CD8-positive, alpha-beta memory T cell (primary cell): ENCODE results near the gene PXK. TPM values are rescaled to one million over a fixed set of nuclear protein-coding genes. Genes with fewer than 3 reads are reported as not detected.
A peak's percentile ranks its signal among the peaks of the same experiment; 100 is the strongest.
"Not testable (repeated sequence)": the region's sequence is repeated elsewhere in the genome, so short reads cannot be mapped to it uniquely, and the experiment has no call there.

ENCODE experiments used
- CTCF ChIA-PET: fragments of 350-600 bp; sonication (Branson Sonifier 250); formaldehyde crosslinking; loops from one replicate; lab custom pipeline; 2021; ENCODE audit warnings: antibody characterized with exemption; lab: Charles Lee
- POLR2A ChIA-PET: fragments of 350-600 bp; sonication (Branson Sonifier 250); formaldehyde crosslinking; loops from one replicate; lab custom pipeline; 2021; ENCODE audit warnings: antibody characterized with exemption; lab: Charles Lee
- DNase-seq, 5 donors: peaks; one replicate each; pipeline versions ENCODE4 v3.0.0 to v3.0.0-alpha.2; 2020 to 2022; ENCODE audit warnings: mixed read lengths in 1 of 5
- H3K27ac ChIP-seq: one replicate; pipeline ENCODE4 v1.7.0; 2013; ENCODE audit warnings: low read depth, mild to moderate bottlenecking, low read length, moderate library complexity
- H3K27me3 ChIP-seq: 2 replicates; pipeline ENCODE4 v1.7.0; 2013; ENCODE audit warnings: low read length, mild to moderate bottlenecking; ENCODE audit not compliant: insufficient read depth, poor library complexity, severe bottlenecking
- H3K36me3 ChIP-seq: 2 replicates; pipeline ENCODE4 v1.7.0; 2013; ENCODE audit warnings: mild to moderate bottlenecking, low read length, moderate library complexity; ENCODE audit not compliant: insufficient read depth
- H3K4me1 ChIP-seq: 2 replicates; pipeline ENCODE4 v1.7.0; 2013; ENCODE audit warnings: mild to moderate bottlenecking, low read length, moderate library complexity; ENCODE audit not compliant: insufficient read depth
- H3K4me3 ChIP-seq: 2 replicates; pipeline ENCODE4 v1.7.0; 2013; ENCODE audit warnings: mild to moderate bottlenecking, low read length
- H3K9me3 ChIP-seq: 2 replicates; pipeline ENCODE4 v1.7.0; 2013; ENCODE audit warnings: mild to moderate bottlenecking, low read length
- H3K27ac Mint-ChIP-seq, 8 donors: one replicate each; pipeline ENCODE4 v1.8.0; 2020 to 2021; ENCODE audit warnings: mixed read lengths in 8 of 8, mild to moderate bottlenecking in 6 of 8, inconsistent platforms in 3 of 8, moderate library complexity in 3 of 8
- H3K27me3 Mint-ChIP-seq, 2 donors: one replicate each; pipeline ENCODE4 v1.8.0; 2020 to 2021; ENCODE audit warnings: mixed read lengths in 2 of 2, mild to moderate bottlenecking in 1 of 2, moderate library complexity in 1 of 2
- H3K36me3 Mint-ChIP-seq, 3 donors: one replicate each; pipeline ENCODE4 v1.8.0; 2020 to 2021; ENCODE audit warnings: mixed read lengths in 3 of 3, inconsistent platforms in 1 of 3, mild to moderate bottlenecking in 1 of 3
- H3K4me1 Mint-ChIP-seq, 3 donors: one replicate each; pipeline ENCODE4 v1.8.0; 2020 to 2021; ENCODE audit warnings: mixed read lengths in 3 of 3, inconsistent platforms in 1 of 3, mild to moderate bottlenecking in 1 of 3
- H3K4me3 Mint-ChIP-seq, 7 donors: one replicate each; pipeline ENCODE4 v1.8.0; 2020 to 2021; ENCODE audit warnings: mixed read lengths in 7 of 7, mild to moderate bottlenecking in 6 of 7, moderate library complexity in 4 of 7, inconsistent platforms in 2 of 7
- H3K9me3 Mint-ChIP-seq, 5 donors: one replicate each; pipeline ENCODE4 v1.8.0; 2020 to 2022; ENCODE audit warnings: mixed read lengths in 5 of 5, mild to moderate bottlenecking in 3 of 5, moderate library complexity in 2 of 5, inconsistent platforms in 1 of 5
- polyA plus RNA-seq: library from polyadenylated mRNA; unstranded; fragments of 300-500 nt; fragmentation: Illumina TruSeq; gene quantifications from one replicate; pipeline ENCODE4 v1.2.3, GENCODE V29; 2021
- total RNA-seq, 2 experiments: library from RNA; stranded (reverse); gene quantifications; one replicate each; pipeline ENCODE4 v1.2.3, GENCODE V29; 2021

Gene PXK
- total and polyA plus RNA-seq, 3 experiments from 2014 or later = 24.8 to 27.8 (median 27.2) TPM

DNA sequence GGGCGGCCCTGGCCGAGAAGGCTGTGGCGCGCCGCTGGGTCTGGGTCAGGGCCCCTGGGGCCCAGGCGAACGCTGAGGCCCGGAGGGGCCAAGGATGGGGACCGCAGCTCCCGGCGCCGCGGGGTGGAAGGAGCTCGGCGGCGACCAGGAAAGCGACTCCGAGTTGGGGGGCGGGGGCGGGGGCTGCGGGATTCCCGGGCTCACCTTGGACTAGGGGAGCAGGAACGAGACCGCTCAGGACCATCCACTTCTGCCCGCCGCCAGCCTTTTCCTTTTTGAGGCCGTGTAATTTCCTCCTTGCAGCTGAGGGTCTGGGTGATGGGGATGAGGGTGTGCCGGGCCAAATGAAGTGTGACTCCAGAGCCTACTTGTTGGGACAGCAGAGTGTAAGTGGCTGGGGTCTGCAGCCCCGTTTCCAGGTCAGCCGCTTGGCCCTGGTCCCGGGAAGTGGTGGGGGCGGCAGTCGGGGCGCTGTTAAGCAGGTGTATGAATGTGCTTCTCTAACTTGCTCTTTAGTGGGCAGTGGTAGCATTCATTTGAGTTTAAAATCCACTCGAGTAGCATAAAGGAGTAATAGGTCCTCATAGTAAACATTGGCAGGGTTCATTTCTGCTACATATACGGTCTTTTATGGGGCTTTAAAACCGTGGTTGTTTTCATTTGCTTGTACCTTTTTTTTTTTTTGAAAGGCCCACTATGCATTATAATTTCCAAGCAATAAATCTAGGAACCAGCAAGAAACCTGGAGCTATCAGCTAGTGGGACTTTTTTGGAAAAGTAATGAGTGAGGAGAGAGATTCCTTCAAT is 717 bp downstream of the PXK start:
- Mint-ChIP-seq H3K4me1 (peaks cover 34 to 50% (median 45%) of the 10 kb centered on the region in 3 donors), H3K4me3 (peak overlapping the region; percentile 95 to 100 (median 100))
- H3K4me3 ChIP-seq = peak overlapping the region; percentile 76

DNA sequence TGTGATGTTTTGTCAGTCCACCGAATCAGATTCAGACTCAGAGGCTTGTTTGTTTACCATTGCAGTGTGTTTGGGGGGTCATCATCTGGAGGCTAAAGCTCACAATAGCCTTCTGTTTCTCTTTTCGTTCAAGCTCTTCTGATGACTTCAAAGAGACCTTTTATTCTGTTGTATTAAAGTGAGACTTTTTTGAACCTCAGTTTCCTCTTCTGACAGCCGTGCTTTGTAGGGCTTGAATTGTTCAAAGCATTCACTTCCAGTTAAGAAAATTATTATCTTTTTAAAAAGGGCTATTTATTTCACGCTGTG is 1.3 kb downstream of the PXK start:
- peak overlapping the region; percentile 76 for H3K4me3 ChIP-seq
- peaks cover 16% of the 10 kb centered on the region for H3K4me1 ChIP-seq
- Mint-ChIP-seq H3K27me3 (no peaks in the 10 kb centered on the region), H3K9me3 (no peaks in the 10 kb centered on the region), H3K27ac (peak overlapping the region in 7 of 8 donors; percentile 55 to 97 (median 94)), H3K36me3 (peaks cover 0 to 7% (median 2%) of the 10 kb centered on the region in 3 donors), H3K4me3 (peak overlapping the region; percentile 95 to 100 (median 100)), H3K4me1 (peaks cover 36 to 50% (median 47%) of the 10 kb centered on the region in 3 donors)
- CTCF ChIA-PET = interaction anchor here (0.7 to 2.1 kb wide), 6 partner anchors 12 to 158 kb away, joined by 3 to 17 read pairs (median 4); partner anchors contain the start of genes HTD2, KCTD6, PDHB and RPP14
- H3K27ac ChIP-seq = peak overlapping the region; percentile 3
- H3K9me3 ChIP-seq = no peaks in the 10 kb centered on the region
- no peak for DNase-seq
- H3K27me3 ChIP-seq = no peaks in the 10 kb centered on the region
- POLR2A ChIA-PET = no interaction called here
- no peaks in the 10 kb centered on the region for H3K36me3 ChIP-seq

More for the DNA sequence above, 717 bp downstream of the PXK start:
- peak overlapping the region; percentile 55 to 97 (median 95) for H3K27ac Mint-ChIP-seq
- Histone ChIP-seq H3K4me1 (peaks cover 16% of the 10 kb centered on the region), H3K27me3 (no peaks in the 10 kb centered on the region), H3K27ac (peak overlapping the region; percentile 3), H3K9me3 (no peaks in the 10 kb centered on the region), H3K36me3 (no peaks in the 10 kb centered on the region)
- POLR2A ChIA-PET = interaction anchor here (0.5 to 2.3 kb wide), 5 partner anchors 27 to 158 kb away, joined by 3 to 9 read pairs (median 3); partner anchors contain the start of genes HTD2 and KCTD6
- DNase-seq = peak in 3 of 5 donors; percentile 1 to 23 (median 2)
- H3K9me3 Mint-ChIP-seq = no peaks in the 10 kb centered on the region
- no peaks in the 10 kb centered on the region for H3K27me3 Mint-ChIP-seq
- peaks cover 0 to 5% (median 0%) of the 10 kb centered on the region in 3 donors for H3K36me3 Mint-ChIP-seq
- CTCF ChIA-PET = interaction anchor here (0.7 to 2.1 kb wide), 6 partner anchors 12 to 159 kb away, joined by 3 to 17 read pairs (median 4); partner anchors contain the start of genes HTD2, KCTD6, PDHB and RPP14

DNA sequence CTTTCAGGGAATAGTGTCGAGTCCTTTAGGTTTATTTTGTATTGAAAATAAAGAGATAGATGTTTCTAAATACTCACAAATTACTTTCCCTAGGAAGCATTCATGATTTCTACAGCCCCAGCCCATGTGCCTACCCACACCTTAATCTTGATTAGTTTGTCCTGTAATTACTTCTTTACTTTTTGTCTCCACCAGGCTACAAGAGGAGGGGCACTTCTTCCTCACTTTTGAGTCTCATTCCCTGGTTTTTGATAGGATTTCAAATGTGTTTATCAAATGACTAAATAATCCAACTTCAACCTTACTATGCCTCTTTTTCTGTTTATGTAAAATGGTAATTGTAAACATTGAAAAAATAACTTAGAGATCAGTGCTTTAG is 1.8 kb downstream of the PXK start:
- peak overlapping the region in 6 of 8 donors; percentile 9 to 94 (median 62) for H3K27ac Mint-ChIP-seq
- peak overlapping the region; percentile 95 to 100 (median 100) for H3K4me3 Mint-ChIP-seq
- POLR2A ChIA-PET = no interaction called here
- no peak overlapping the region for H3K27ac ChIP-seq
- no peaks in the 10 kb centered on the region for H3K9me3 Mint-ChIP-seq
- CTCF ChIA-PET = interaction anchor here (0.7 to 2.1 kb wide), 5 partner anchors 15 to 158 kb away, joined by 3 to 17 read pairs (median 5); partner anchors contain the start of genes HTD2, KCTD6 and RPP14
- no peaks in the 10 kb centered on the region for H3K36me3 ChIP-seq
- H3K9me3 ChIP-seq = no peaks in the 10 kb centered on the region
- H3K4me1 ChIP-seq = peaks cover 16% of the 10 kb centered on the region
- H3K27me3 ChIP-seq = no peaks in the 10 kb centered on the region
- H3K4me1 Mint-ChIP-seq = peaks cover 37 to 50% (median 49%) of the 10 kb centered on the region in 3 donors
- H3K36me3 Mint-ChIP-seq = peaks cover 0 to 10% (median 2%) of the 10 kb centered on the region in 3 donors
- DNase-seq = no peak
- H3K27me3 Mint-ChIP-seq = no peaks in the 10 kb centered on the region
- no peak overlapping the region for H3K4me3 ChIP-seq

DNA sequence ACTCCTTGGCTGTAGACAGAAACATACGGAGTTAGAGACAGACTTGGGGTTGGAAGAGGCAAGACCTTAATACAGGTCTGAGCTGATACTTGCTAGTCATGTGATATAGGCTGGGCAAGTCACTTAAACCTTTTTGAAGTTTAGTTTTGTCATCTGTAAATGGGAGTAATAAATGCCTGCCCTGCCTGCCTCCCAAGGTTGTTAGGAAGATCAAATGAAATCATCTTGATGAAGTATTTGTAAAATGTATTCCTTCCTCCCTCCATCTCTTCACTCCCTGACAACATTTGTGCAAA is 2.9 kb downstream of the PXK start:
- peak overlapping the region in 4 of 8 donors; percentile 1 to 66 (median 40) for H3K27ac Mint-ChIP-seq
- peak overlapping the region in 3 of 7 donors; percentile 9 to 100 (median 49) for H3K4me3 Mint-ChIP-seq
- H3K4me1 Mint-ChIP-seq = peaks cover 37 to 50% (median 49%) of the 10 kb centered on the region in 3 donors
- H3K27me3 Mint-ChIP-seq = no peaks in the 10 kb centered on the region
- Histone ChIP-seq H3K27ac (no peak overlapping the region), H3K4me1 (peaks cover 16% of the 10 kb centered on the region), H3K36me3 (no peaks in the 10 kb centered on the region), H3K4me3 (no peak overlapping the region), H3K27me3 (no peaks in the 10 kb centered on the region), H3K9me3 (no peaks in the 10 kb centered on the region)
- CTCF ChIA-PET = interaction anchor here (1.3 to 1.7 kb wide), 3 partner anchors 28 to 156 kb away, joined by 3 to 5 read pairs (median 4); partner anchors contain the start of gene KCTD6
- DNase-seq = no peak
- peaks cover 0 to 12% (median 2%) of the 10 kb centered on the region in 3 donors for H3K36me3 Mint-ChIP-seq
- POLR2A ChIA-PET = no interaction called here
- no peaks in the 10 kb centered on the region for H3K9me3 Mint-ChIP-seq

DNA sequence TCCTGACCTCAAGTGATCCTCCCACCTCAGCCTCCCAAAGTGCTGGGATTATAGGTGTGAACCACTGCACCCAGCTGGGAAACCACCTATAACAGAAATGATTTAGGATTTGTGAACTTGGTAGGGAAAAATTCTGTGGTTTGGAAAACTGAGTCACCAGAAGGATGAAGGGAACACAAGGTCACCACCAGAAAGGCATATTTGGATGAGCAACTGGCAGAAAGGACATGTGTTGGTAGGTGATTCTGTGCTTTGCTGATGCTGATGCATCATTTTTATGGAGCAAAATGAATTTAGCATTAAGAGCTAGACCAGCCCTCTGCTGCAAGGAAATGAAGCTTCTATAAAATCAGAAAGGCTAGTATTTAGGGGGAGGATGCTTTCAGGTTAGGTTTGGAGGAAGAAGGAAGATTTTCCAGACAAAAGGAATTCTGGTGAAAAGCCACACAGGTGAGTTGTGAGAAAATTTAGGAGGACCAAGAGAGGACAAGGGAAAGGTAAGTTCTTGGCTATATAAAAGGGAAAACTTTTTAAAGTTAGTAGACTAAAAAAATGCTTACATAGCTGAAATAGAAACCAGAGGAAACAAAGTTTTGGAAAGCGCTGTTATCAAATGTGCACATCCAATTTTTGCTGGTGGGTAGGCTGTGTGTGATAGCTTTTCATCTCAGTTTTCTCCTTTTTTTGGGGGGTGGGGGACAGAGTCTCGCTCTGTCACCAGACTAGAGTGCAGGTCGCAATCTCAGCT is 3.6 kb downstream of the PXK start:
- Mint-ChIP-seq H3K36me3 (peaks cover 0 to 17% (median 6%) of the 10 kb centered on the region in 3 donors), H3K4me1 (peaks cover 38 to 54% (median 46%) of the 10 kb centered on the region in 3 donors), H3K9me3 (no peaks in the 10 kb centered on the region), H3K4me3 (no peak overlapping the region), H3K27ac (no peak overlapping the region), H3K27me3 (no peaks in the 10 kb centered on the region)
- ChIA-PET POLR2A (no interaction called here), CTCF (interaction anchor here (0.7 to 1.7 kb wide), 3 partner anchors 29 to 155 kb away, joined by 3 to 5 read pairs (median 4); partner anchors contain the start of genes HTD2, KCTD6 and RPP14)
- H3K9me3 ChIP-seq = no peaks in the 10 kb centered on the region
- no peaks in the 10 kb centered on the region for H3K27me3 ChIP-seq
- no peak overlapping the region for H3K27ac ChIP-seq
- no peak overlapping the region for H3K4me3 ChIP-seq
- H3K36me3 ChIP-seq = no peaks in the 10 kb centered on the region
- peaks cover 16% of the 10 kb centered on the region for H3K4me1 ChIP-seq
- no peak for DNase-seq

DNA sequence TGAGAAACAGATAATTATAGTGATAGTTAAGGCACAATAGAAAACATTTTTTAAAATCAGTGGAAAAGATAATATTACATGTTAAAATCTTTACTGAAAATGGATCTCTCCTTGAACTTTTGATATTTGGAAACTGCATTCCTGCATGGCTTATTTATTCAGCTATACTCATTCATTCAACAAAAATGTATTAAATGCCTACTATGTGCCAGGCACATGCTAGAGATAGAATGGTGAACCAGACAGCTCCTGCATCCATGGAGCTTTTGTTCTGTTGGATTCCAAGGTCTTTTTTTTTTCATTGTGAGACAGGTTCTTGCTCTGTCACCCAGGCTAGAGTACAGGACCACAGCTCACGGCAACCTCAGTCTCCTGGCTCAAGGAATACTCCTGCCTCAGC is 4.5 kb downstream of the PXK start:
- DNase-seq = no peak
- no peaks in the 10 kb centered on the region for H3K9me3 ChIP-seq
- Mint-ChIP-seq H3K27ac (no peak overlapping the region), H3K4me1 (peaks cover 35 to 51% (median 42%) of the 10 kb centered on the region in 3 donors), H3K9me3 (no peaks in the 10 kb centered on the region), H3K36me3 (peaks cover 0 to 21% (median 6%) of the 10 kb centered on the region in 3 donors), H3K4me3 (no peak overlapping the region), H3K27me3 (no peaks in the 10 kb centered on the region)
- ChIA-PET CTCF (interaction anchor here (0.7 to 2.0 kb wide), 3 partner anchors 23 to 154 kb away, joined by 3 to 5 read pairs (median 4); partner anchors contain the start of genes HTD2 and RPP14), POLR2A (no interaction called here)
- no peaks in the 10 kb centered on the region for H3K27me3 ChIP-seq
- H3K4me1 ChIP-seq = peaks cover 11% of the 10 kb centered on the region
- no peak overlapping the region for H3K4me3 ChIP-seq
- H3K36me3 ChIP-seq = no peaks in the 10 kb centered on the region
- H3K27ac ChIP-seq = no peak overlapping the region

DNA sequence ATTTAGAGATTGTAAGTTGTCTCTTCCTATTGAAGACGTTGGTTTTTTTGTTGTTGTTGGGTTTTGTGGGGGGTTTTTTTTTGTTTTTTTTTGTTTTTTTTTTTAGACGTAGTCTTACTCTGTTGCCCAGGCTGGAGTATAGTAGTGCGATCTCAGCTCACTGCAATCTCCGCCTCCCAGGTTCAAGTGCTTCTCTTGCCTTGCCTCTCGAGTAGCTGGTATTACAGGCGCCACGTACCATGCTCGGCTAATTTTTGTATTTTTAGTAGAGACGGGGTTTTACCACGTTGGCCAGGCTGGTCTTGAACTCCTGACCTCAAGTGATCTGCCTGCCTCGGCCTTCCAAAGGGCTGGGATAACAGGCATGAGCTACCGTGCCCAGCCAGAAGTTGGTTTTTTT is 6.5 kb downstream of the PXK start:
- POLR2A ChIA-PET = interaction anchor here (0.6 kb wide), 1 partner anchor 164 kb away, joined by 3 read pairs; no protein-coding TSS in a partner anchor
- CTCF ChIA-PET = interaction anchor here (0.9 to 2.0 kb wide), 2 partner anchors 11 to 33 kb away, joined by 4 to 5 read pairs; partner anchors contain the start of genes HTD2 and RPP14
- Mint-ChIP-seq H3K27ac (peak overlapping the region in 2 of 8 donors; percentile 47 to 69), H3K36me3 (peaks cover 0 to 28% (median 14%) of the 10 kb centered on the region in 3 donors), H3K4me1 (peaks cover 31 to 51% (median 38%) of the 10 kb centered on the region in 3 donors)
- not testable (repeated sequence) for H3K27me3 ChIP-seq, H3K4me3 ChIP-seq, H3K9me3 Mint-ChIP-seq, H3K27ac ChIP-seq, H3K36me3 ChIP-seq, H3K4me3 Mint-ChIP-seq, H3K27me3 Mint-ChIP-seq, DNase-seq, H3K9me3 ChIP-seq, H3K4me1 ChIP-seq
